GM18505 (cell line): ENCODE measurements around the gene PON2.
"Not testable (repeated sequence)": the region's sequence is repeated elsewhere in the genome, so short reads cannot be mapped to it uniquely, and the experiment has no call there.

Experiments used
- ATAC-seq: cut with Tn5 transposase; IDR thresholded peaks from one replicate; pipeline ENCODE4 v1.9.1; 2021; ENCODE audit not compliant: unreplicated experiment
- POLR2A ChIP-seq: IDR thresholded peaks from 4 replicates; pipeline ENCODE4 v1.6.1; 2011; ENCODE audit warnings: borderline replicate concordance; ENCODE audit not compliant: insufficient read depth, insufficient read length; ENCODE audit errors: extremely low read depth

The PON2 gene

DNA sequence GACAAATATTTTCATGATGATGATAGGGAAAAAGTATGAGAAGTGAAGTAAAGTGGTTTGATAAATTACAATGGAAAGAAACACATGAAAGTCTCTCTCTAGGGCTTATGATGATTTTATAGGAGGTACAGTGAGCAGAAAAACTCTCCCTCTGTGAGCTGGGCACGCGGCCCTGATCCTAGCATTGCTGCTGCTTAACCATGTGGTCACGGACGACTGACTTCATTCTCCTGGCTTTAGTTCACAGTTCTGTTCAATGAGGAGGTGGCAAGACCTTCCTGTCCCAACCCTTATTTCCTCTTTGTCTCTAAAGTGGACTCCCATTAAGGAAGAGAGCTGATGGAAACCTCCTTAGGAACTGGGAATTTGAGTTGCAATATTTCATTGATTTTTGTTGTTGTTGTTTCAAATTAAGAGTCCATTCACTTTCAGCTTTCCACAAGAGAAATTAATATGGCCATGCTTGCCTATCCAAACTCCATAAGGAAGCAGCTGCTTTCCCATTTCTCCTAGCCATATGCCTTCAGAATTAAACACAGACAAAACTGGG, 30.4 kb downstream of the PON2 start:
- TF ChIP-seq POLR2A: no peak
- no peak for ATAC-seq

DNA sequence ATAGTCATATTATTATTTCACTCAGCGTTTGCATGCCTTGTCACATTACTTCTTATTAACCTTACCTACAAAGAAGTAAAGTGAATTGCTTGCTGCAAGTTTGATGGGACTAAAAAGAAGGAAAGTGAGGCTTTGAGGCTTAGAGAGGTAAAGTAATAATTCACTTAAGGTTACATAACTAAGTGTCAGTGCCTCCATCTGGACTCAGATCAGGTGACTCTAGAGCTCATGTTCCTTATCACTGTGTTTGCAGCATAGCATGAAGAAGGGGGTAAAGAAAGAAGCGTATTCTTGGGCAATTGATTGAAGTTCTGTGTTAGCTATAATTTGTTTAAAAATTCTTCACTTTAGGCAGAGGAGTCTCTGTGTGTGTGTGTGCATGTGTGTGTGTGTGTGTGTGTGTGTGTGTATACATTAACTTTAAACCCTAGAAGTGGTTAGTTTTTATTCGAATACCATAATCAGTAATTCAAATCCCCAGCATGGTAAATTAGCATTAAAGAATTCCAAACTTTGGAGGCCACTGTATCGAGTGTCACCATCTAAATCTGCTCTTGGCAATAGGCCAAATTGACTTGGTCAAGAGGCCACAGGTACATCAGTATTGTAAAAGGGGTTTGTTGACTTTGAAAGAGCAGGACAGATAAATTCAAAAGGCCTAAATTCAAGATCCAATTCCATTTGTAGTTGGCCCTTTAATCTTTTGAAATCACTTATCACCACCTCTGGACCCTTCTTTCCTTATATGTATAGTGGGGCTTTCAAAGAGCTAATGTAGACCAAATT, 36.5 kb downstream of the PON2 start:
- ATAC-seq: no peak
- no peak for TF ChIP-seq POLR2A

- TF ChIP-seq POLR2A: no peak
- no peak for ATAC-seq
These were observed 37.4 kb downstream of the PON2 start for GRCh38 chr7:95397381-95397780.

GRCh38 chr7:95396136-95397032, 38.4 kb downstream of the PON2 start, which contains the start of gene PON3:
Gene PON3, minus strand, starts transcription at chr7:95396375. Its CDS starts 25 bp downstream, at chr7:95396350.
- peak; percentile 56 for ATAC-seq
- no peak for TF ChIP-seq POLR2A

GRCh38 chr7:95395755-95396135, 39.1 kb downstream of the PON2 start:
- no peak for ATAC-seq
- no peak for TF ChIP-seq POLR2A

GRCh38 chr7:95394370-95394769, 40.5 kb downstream of the PON2 start:
- ATAC-seq: no peak
- no peak for TF ChIP-seq POLR2A

DNA sequence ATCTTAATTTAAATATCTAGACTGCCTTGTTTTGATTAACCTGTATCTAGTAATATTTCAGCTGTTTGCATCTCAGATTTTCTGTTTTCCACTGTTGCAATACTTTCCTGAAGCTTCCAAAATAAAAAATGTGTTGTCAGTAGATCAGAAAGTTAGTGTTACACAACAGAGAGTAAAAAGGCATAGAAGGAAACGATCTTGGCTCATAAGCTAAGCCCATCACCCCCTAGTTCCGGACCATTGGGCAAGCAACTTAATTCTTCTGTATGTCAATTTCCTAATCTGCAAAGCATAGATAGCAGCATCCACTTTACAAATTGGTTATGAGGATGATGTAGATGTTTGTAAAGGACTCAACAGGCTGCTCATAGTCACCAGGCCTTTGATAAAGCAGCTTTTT, 43.1 kb downstream of the PON2 start:
- TF ChIP-seq POLR2A: no peak
- no peak for ATAC-seq

DNA sequence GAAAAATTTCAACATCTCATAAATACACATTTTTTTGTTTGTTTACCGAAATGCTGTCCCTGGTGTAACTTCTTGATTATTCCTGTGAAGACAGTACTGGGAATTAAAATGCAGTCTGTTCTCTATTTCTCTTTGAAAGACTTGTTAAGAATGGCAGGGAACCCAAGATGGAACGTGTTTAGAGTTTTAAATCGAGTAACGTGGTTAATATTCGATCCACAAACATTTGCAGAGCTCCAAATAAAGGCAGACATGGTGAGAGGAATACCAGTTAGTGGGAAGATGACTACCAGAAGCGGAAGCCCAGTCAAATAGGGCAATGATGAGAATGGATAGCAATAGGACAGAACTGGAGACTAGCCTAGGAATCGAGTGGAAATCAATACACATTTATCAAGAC, 45.3 kb downstream of the PON2 start:
- ATAC-seq: no peak
- no peak for TF ChIP-seq POLR2A

DNA sequence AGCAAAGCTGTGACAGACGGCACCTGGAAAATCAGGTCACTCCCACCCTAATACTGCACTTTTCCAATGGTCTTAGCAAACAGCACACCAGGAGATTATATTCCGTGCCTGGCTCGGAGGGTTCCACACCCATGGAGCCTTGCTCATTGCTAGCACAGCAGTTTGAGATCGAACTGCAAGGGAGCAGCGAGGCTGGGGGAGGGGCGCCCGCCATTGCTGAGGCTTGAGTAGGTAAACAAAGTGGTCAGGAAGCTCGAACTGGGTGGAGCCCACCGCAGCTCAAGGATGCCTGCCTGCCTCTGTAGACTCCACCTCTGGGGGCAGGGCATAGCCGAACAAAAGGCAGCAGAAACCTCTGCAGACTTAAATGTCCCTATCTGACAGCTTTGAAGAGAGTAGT, 55.4 kb downstream of the PON2 start:
- ATAC-seq: not testable (repeated sequence)

GRCh38 chr7:95376632-95377400, 58.0 kb downstream of the PON2 start:
- no peak for ATAC-seq
- TF ChIP-seq POLR2A: no peak

GRCh38 chr7:95375591-95376257, 59.1 kb downstream of the PON2 start:
- ATAC-seq: no peak
- no peak for TF ChIP-seq POLR2A

DNA sequence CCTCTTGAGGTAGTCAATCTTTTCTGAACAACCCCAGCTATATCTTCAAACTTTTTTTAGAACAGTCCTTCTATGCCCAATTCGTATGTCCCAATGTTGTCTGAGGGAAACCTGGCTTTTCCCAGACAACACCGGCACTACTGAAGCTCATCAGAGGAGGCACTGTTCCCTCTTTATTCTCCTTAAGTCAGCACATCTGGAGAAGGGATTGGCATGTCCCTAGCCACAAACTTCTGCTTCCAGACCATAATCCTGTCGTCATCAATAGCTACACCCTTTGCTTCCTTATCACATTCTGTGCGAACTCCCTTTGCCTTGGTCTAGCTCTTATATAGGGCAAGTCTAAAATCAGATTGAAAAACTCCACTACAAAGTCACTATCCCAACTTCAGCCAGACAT, 61.5 kb downstream of the PON2 start:
- no peak for TF ChIP-seq POLR2A
- no peak for ATAC-seq
